ENCODE measurements around the gene METTL27. TPM values are rescaled to one million over a fixed set of nuclear protein-coding genes. Genes with fewer than 3 reads are reported as not detected.

METTL27 gene
- total RNA-seq, 1 donor from 2014 or later, result 10.5 TPM

DNA sequence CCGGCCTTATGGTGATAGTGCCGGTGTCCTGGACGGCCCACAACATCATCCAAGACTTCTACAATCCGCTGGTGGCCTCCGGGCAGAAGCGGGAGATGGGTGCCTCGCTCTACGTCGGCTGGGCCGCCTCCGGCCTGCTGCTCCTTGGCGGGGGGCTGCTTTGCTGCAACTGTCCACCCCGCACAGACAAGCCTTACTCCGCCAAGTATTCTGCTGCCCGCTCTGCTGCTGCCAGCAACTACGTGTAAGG lies 10.8 kb downstream of the METTL27 start:
- peaks cover 38% of the 10 kb centered on the region for H3K4me1 ChIP-seq

DNA sequence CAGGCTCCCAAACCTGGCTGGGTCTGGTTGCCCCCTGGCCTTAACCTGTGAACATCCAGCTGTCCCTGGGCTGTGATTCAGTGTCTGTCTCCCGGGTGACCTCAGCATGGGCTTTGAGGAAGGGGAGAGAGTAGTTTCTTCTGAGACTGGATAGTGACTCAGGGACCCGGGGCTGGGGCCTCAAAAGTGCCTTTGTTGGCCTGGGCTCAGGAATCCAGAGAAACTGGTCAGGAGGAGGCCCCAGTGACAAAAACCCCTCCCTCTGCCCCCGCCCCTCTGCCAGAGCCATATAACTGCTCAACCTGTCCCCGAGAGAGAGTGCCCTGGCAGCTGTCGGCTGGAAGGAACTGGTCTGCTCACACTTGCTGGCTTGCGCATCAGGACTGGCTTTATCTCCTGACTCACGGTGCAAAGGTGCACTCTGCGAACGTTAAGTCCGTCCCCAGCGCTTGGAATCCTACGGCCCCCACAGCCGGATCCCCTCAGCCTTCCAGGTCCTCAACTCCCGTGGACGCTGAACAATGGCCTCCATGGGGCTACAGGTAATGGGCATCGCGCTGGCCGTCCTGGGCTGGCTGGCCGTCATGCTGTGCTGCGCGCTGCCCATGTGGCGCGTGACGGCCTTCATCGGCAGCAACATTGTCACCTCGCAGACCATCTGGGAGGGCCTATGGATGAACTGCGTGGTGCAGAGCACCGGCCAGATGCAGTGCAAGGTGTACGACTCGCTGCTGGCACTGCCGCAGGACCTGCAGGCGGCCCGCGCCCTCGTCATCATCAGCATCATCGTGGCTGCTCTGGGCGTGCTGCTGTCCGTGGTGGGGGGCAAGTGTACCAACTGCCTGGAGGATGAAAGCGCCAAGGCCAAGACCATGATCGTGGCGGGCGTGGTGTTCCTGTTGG lies 11.4 kb downstream of the METTL27 start, which contains the start of gene CLDN4:
CLDN4 (plus strand) TSS at position 316 of the 903 bp plus-strand sequence; CDS start at position 522, 206 bp downstream.
- Histone ChIP-seq H3K9me3 (ENCODE audit: low read depth) (no peaks in the 10 kb centered on the region), H3F3A (ENCODE audit: low read depth) (peaks cover 16% of the 10 kb centered on the region), H4K20me1 (ENCODE audit: low read depth) (no peaks in the 10 kb centered on the region), H3K79me2 (ENCODE audit: low read depth) (no peaks in the 10 kb centered on the region), H3K9ac (no peak within 1 kb of the TSS), H3K4me3 (no peak within 1 kb of the TSS), H3K4me1 (peaks cover 38% of the 10 kb centered on the region), H2AFZ (replicated peaks) (no peak within 1 kb of the TSS), H3K36me3 (no peaks in the 10 kb centered on the region), H3K4me2 (peak within 1 kb of the TSS; percentile 63), H3K27ac (no peak within 1 kb of the TSS), H3K27me3 (peaks cover 9% of the 10 kb centered on the region)
- no peaks in the 10 kb centered on the region for H3K9me3 Mint-ChIP-seq
- H3K27ac Mint-ChIP-seq, result peak within 1 kb of the TSS; percentile 74
- DNase-seq (ENCODE audit: low spot score), result peak; percentile 74
- peaks cover 52% of the 10 kb centered on the region for H3K4me1 Mint-ChIP-seq
- H3K4me3 Mint-ChIP-seq, result no peak within 1 kb of the TSS
- TF ChIP-seq, protein P1, sequence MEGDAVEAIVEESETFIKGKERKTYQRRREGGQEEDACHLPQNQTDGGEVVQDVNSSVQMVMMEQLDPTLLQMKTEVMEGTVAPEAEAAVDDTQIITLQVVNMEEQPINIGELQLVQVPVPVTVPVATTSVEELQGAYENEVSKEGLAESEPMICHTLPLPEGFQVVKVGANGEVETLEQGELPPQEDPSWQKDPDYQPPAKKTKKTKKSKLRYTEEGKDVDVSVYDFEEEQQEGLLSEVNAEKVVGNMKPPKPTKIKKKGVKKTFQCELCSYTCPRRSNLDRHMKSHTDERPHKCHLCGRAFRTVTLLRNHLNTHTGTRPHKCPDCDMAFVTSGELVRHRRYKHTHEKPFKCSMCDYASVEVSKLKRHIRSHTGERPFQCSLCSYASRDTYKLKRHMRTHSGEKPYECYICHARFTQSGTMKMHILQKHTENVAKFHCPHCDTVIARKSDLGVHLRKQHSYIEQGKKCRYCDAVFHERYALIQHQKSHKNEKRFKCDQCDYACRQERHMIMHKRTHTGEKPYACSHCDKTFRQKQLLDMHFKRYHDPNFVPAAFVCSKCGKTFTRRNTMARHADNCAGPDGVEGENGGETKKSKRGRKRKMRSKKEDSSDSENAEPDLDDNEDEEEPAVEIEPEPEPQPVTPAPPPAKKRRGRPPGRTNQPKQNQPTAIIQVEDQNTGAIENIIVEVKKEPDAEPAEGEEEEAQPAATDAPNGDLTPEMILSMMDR (IDR thresholded peaks at IDR 0.05), result no peak
- TF ChIP-seq EZH2 (IDR thresholded peaks at IDR 0.05), result no peak
- no peak for TF ChIP-seq EZH2phosphoT487 (IDR thresholded peaks at IDR 0.05)
- peaks cover 19% of the 10 kb centered on the region for H3K27me3 Mint-ChIP-seq (ENCODE audit: insufficient read depth, low read depth)
- H3K36me3 Mint-ChIP-seq, result no peaks in the 10 kb centered on the region

More for the DNA sequence above, 10.8 kb downstream of the METTL27 start:
- H3K4me2 ChIP-seq, result no peak overlapping the region
- H3K79me2 ChIP-seq (ENCODE audit: low read depth), result no peaks in the 10 kb centered on the region
- peaks cover 16% of the 10 kb centered on the region for H3F3A ChIP-seq (ENCODE audit: low read depth)
- Mint-ChIP-seq H3K9me3 (no peaks in the 10 kb centered on the region), H3K4me1 (peaks cover 52% of the 10 kb centered on the region), H3K36me3 (no peaks in the 10 kb centered on the region), H3K27ac (peak overlapping the region; percentile 74), H3K4me3 (no peak overlapping the region), H3K27me3 (ENCODE audit: insufficient read depth, low read depth) (peaks cover 15% of the 10 kb centered on the region)
- no peak overlapping the region for H3K9ac ChIP-seq
- no peaks in the 10 kb centered on the region for H3K36me3 ChIP-seq
- peaks cover 9% of the 10 kb centered on the region for H3K27me3 ChIP-seq
- no peaks in the 10 kb centered on the region for H3K9me3 ChIP-seq (ENCODE audit: low read depth)
- no peak for DNase-seq (ENCODE audit: low spot score)
- no peak overlapping the region for H3K27ac ChIP-seq
- no peak overlapping the region for H3K4me3 ChIP-seq
- no peak overlapping the region for H2AFZ ChIP-seq (replicated peaks)
- H4K20me1 ChIP-seq (ENCODE audit: low read depth), result no peaks in the 10 kb centered on the region
- TF ChIP-seq EZH2phosphoT487 (IDR thresholded peaks at IDR 0.05), result no peak

DNA sequence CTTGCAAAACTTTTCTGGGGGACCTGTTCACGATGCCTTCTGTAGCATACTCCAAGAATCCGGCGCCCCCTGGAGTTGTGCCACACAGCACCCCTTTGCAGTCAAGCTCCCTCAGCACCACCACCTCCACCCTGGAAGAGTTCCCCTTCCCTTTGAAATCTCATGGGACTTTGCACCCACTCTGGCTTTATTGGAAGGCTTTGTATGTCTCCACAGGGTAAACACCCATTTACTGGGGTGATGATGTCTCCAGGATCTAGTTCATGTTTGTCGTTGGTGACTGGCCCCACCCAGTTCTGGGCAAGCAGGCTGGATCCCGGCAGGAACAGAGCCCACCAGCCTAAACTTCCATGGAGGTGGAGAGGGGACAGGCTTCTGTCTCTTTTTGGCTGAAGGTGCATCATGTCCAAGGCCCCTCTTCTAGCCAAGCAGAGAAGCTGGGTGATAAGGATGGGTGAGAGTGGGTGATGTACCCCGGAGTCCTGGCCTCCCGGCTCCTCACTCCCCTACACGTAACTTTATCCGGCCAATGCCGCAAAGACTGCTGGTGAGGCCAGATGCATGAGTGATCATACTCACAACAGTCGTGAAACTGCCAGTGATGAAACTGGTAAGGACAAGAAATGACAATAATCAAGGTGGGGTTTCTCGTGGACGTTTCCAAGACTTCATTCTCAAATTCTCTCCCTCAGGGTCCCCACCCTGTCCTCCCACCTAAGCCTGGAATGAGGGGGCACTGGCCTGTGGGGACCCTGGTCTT lies 12.2 kb downstream of the METTL27 start:
- Histone ChIP-seq H3K27me3 (peaks cover 9% of the 10 kb centered on the region), H3F3A (ENCODE audit: low read depth) (peaks cover 16% of the 10 kb centered on the region), H3K4me3 (no peak overlapping the region), H3K27ac (no peak overlapping the region), H3K79me2 (ENCODE audit: low read depth) (no peaks in the 10 kb centered on the region), H3K9ac (no peak overlapping the region), H3K4me1 (peaks cover 38% of the 10 kb centered on the region), H2AFZ (replicated peaks) (no peak overlapping the region), H3K4me2 (peak overlapping the region; percentile 63), H4K20me1 (ENCODE audit: low read depth) (no peaks in the 10 kb centered on the region), H3K9me3 (ENCODE audit: low read depth) (no peaks in the 10 kb centered on the region), H3K36me3 (no peaks in the 10 kb centered on the region)
- TF ChIP-seq, protein P1 (IDR thresholded peaks at IDR 0.05), result peak; percentile 3
- TF ChIP-seq EZH2 (IDR thresholded peaks at IDR 0.05), result no peak
- no peak for TF ChIP-seq EZH2phosphoT487 (IDR thresholded peaks at IDR 0.05)
- H3K9me3 Mint-ChIP-seq, result no peaks in the 10 kb centered on the region
- peaks cover 20% of the 10 kb centered on the region for H3K27me3 Mint-ChIP-seq (ENCODE audit: insufficient read depth, low read depth)
- H3K36me3 Mint-ChIP-seq, result no peaks in the 10 kb centered on the region
- H3K27ac Mint-ChIP-seq, result peak overlapping the region; percentile 80
- no peak for DNase-seq (ENCODE audit: low spot score)
- no peak overlapping the region for H3K4me3 Mint-ChIP-seq
- peaks cover 52% of the 10 kb centered on the region for H3K4me1 Mint-ChIP-seq

Data from neural progenitor cell (in vitro differentiated cells).